HG03045 (cell line): ENCODE measurements around the gene FCRL6.

ENCODE experiments used
- ATAC-seq: cut with Tn5 transposase; IDR thresholded peaks from one replicate; pipeline ENCODE4 v1.9.1; 2021; ENCODE audit warnings: mild to moderate bottlenecking, moderate library complexity; ENCODE audit not compliant: unreplicated experiment

FCRL6 gene

GRCh38 chr1:159835356-159835755 is 33.2 kb downstream of the FCRL6 start:
- no peak for ATAC-seq

DNA sequence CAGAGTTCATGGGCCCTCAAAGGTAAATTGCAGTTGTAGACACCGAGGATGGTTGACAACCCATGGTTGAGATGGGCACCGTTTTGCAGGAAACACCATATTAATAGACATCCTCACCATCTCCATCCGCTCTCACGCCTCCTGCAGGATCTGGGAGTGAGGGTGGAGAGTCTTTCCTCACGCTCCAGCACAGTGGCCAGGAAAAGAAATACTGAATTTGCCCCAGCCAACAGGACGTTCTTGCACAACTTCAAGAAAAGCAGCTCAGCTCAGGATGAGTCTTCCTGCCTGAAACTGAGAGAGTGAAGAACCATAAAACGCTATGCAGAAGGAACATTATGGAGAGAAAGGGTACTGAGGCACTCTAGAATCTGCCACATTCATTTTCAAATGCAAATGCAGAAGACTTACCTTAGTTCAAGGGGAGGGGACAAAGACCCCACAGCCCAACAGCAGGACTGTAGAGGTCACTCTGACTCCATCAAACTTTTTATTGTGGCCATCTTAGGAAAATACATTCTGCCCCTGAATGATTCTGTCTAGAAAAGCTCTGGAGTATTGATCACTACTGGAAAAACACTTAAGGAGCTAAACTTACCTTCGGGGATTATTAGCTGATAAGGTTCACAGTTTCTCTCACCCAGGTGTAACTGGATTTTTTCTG is 33.8 kb downstream of the FCRL6 start:
- no peak for ATAC-seq

DNA sequence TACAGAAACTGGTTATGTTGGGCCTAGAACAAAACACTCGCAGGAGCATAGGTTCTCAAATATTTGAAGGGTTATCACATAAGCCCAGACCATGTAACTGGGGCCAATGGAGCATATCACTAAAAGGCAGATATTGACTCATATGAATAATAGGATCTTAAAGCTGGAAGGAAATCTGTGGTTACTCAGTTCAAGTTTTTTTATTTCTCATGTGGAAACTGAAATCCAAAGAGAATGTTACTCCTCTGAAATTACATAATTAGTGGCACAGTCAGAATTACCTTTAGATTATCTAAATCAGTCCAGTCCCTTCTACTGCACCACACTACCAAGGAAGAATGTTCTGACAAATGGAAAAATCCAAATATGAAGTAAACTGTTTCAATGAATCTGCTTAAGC is 36.6 kb downstream of the FCRL6 start:
- ATAC-seq: peak; percentile 37

DNA sequence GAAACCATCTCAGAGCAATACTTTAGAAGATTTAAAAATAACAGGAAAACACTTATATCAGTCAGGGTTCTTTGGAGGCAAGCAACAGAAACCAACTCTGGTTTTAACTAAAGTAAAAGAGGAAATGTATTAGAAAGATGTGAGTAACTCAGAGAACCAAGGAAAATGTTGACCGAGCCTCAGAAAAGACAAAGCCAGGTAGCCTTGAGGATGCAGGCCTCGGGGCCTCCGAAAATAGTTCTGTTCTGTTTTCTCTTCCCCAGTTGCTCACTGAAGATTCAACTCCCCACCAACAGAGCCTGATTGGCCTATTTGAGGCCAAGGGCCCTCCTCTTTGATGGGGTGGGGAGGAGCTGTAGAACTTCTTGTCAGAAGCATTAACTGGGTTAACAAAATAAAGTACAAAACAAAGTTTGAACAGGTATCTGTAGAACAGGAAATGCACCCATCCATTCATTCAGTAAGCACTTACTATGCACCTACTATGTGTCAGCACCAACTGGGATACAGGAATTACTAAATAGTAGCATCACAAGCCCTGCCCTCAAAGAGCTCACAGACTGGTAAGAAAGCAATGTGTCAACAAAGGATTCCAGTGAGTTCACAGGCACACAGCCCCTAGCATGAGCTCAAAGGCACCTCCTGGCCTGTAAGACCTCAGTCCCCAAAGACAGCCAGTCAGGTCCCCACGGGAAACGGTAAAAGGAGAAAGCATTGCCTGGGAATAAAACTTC is 37.1 kb downstream of the FCRL6 start:
- peak; percentile 59 for ATAC-seq

- ATAC-seq: no peak
Measured at GRCh38 chr1:159841749-159842148, 39.6 kb downstream of the FCRL6 start.

- no peak for ATAC-seq
Measured at GRCh38 chr1:159843459-159843858, 41.3 kb downstream of the FCRL6 start.

DNA sequence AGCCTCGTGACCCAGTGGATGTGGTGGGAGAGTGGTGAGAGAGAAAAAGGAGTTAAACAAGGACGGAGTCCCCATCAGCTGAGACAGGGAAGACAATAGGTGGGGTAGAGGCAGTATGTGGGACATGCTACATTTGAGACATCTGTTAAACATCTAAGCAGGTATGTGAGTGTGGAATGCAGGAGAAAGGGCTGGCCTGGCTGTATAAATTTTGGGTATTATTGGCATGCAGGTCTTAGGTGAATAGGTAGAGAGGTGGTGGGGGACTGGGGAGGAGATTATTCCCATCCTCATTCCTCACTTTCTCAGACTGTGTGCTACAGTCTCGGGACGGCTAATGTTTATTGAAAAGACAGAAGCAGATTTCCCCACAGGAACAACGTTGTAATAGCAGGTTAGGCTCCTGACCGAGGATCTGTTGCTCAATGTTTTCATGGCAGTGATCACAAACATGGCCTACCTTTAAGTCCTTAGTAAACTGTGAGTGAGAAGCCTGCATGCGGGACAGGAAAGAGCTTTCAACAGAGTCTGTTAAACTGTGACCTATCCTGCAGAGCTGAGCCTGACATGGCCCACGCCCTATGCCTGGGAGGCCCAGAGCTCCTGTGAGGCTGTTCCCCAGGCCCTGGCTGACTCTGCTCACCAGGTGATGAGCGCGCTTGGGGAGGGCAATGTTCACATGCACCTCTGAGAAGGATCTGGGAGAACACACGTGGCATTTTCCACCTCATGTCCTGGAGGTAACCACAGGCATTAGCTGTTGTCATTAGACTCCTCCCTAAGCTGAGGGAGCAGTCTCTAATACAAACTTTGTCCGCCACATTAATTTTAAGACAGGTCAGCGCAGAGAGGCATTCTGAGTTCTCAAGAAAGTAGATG is 43.8 kb downstream of the FCRL6 start:
- no peak for ATAC-seq

GRCh38 chr1:159847231-159847630 is 45.1 kb downstream of the FCRL6 start:
- ATAC-seq: no peak

GRCh38 chr1:159848326-159848725 is 46.2 kb downstream of the FCRL6 start:
- ATAC-seq: no peak

DNA sequence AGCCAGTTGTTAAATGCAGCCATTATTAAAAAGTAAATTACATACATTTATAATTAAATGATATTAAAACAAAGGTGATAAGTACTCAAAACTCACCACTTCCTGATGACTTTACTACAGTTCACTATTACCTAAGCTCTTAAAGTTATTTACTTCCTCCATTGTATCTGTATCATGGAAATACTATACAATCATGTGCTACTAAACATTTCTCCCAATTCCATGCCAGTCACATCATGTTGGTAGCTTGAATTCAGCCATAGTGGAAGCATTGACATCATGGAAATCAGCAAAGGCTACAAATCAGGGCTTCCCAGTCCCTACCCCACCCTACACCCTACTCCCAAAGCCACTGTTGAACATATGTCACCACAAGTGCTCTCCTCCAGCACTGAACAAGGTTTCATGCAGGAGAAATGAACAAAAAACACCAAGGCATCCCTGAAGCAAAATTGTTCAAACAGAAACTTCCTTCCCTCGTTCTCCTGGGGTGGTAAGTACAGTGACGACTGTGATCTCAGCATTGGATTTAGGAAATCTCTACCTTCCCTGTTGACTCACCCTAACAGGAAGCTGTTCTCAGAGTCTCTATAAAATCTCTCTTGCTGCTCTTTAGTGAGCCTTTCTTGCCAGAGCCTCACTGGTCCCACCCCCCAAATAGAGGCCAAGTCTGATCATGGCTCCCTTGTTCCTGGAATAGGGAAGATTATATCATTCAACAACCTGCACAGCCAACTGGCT is 47.6 kb downstream of the FCRL6 start:
- ATAC-seq: no peak

- ATAC-seq: no peak
Measured at GRCh38 chr1:159851407-159851806, 49.2 kb downstream of the FCRL6 start.

GRCh38 chr1:159853417-159854115 is 51.4 kb downstream of the FCRL6 start:
- ATAC-seq: no peak

- no peak for ATAC-seq
Measured at GRCh38 chr1:159854116-159854692, 52.0 kb downstream of the FCRL6 start.

DNA sequence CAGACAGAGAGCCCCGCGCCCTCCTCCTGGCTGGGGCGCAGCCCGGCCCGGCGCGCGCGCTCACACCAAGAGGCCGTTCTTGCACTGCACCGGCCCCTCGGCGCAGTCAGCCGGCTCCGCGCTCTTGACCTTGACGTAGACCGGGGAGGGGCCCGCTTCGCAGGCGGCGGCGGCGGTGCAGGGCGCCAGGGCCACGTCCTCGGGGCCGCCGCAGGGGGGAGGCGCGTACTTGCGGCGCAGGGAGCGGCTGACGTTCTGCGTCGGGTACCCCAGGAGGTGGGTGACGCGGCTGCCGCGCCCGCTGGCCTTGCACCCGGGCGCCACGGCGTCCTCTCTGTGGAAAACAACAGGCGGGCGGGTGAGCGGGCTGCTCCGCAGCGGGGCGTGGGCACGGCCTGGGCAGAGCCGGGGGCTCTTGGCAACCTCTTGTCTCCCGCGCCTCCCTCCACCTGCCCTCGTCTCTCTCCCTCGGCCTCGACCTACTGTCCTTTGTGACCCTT is 52.6 kb downstream of the FCRL6 start:
- peak; percentile 68 for ATAC-seq

DNA sequence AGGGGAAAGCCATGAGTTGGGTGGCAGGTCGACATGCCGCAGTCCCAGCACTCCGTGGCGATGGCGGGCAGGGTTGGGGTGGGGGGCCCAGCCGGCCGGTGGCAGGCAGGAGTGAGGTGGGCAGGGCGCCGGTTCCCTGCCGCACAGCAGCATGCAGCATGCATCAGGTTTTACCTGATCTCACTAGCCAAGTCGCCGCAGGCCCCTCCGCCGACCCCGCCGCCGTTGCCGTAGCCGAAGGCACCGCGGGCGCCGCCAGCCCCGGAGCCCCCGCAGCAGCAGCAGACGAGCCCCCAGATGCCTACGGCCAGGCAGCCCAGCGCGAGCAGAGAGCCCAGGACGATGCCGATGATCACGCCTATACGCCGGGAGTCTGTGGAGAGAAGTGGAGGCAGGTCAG is 53.5 kb downstream of the FCRL6 start:
- ATAC-seq: no peak

GRCh38 chr1:159856576-159856975 is 54.4 kb downstream of the FCRL6 start:
- ATAC-seq: no peak

DNA sequence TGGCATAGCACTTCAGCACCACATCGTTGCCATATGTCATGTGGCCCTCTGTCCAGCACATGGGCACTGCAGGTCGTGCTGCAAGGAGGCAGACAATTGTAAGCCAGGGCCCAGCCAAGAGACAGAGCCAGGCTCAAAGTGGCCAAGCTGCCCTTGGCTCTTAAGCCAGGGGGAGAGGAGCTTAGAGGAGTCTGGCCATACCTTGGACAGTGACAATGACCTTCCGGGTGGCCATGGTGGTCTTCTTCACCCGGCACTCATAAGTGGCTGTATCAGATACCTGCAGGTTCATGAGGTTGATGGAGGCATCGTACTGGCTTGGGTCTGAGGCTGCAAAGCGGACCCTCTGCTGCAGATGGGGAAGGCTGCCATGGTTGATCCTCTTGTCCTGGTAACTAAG is 55.7 kb downstream of the FCRL6 start:
- no peak for ATAC-seq

DNA sequence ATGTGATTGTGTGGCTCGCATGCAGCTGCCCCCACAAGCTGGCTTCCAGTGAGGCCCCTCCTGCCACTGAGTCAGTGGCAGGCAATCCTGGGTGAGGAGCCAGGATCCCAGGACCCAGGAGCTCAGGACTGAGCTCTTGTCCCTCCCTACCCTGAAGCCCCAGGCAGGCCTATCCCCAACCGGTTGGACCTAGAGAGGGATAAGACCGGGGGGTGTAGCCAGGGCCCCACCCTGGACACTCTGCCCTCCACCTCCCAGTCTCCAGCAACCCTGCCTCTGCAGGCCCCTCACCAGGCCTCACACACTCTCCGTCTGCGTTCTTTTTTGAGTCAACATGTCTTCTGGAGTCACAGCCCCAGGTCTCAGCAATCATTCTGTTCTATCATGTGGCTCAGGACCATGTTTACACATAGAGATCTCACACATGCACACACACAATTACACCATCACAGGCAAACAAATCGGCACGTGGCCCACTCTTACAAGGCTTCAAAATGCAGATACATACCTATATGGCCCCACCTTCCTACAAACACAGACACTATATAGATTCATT is 57.7 kb downstream of the FCRL6 start:
- ATAC-seq: no peak

- no peak for ATAC-seq
Measured at GRCh38 chr1:159860456-159860855, 58.3 kb downstream of the FCRL6 start.

DNA sequence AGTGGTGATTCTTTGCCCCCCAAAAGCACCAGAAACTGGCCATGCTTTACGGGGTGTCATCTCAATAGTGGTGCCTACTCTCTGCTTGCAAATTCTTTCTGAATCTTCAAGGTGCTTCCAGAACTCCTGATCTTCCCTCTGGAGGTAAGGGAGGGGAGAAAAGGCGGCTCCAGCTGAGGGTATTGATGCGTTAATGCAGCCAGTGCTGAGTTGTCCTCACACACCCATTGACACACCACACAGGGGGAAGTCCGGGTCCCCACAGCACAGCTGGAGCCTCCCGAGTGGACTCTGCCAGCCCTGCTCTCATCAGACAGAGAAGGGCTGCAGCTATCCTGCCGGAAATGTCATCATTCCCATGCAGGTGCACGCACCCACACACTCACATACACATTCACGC is 59.1 kb downstream of the FCRL6 start:
- ATAC-seq: no peak
